Endothelial cell (in vitro differentiated cells): ENCODE data around the gene MINK1. TPM values are rescaled to one million over a fixed set of nuclear protein-coding genes. Genes with fewer than 3 reads are reported as not detected.
A peak's percentile ranks its signal among the peaks of the same experiment; 100 is the strongest.

Experiments
- DNase-seq: peaks from one replicate; pipeline ENCODE4 v3.0.0; 2021; ENCODE audit warnings: low spot score
- H3K27ac Mint-ChIP-seq: one replicate; pipeline ENCODE4 v1.8.0; 2021; ENCODE audit warnings: mixed read lengths, inconsistent platforms; ENCODE audit not compliant: unreplicated experiment
- H3K27me3 Mint-ChIP-seq: one replicate; pipeline ENCODE4 v1.8.0; 2021; ENCODE audit warnings: mild to moderate bottlenecking, moderate library complexity, mixed read lengths, inconsistent platforms; ENCODE audit not compliant: unreplicated experiment
- H3K36me3 Mint-ChIP-seq: one replicate; pipeline ENCODE4 v1.8.0; 2021; ENCODE audit warnings: mild to moderate bottlenecking, low read depth, mixed read lengths, inconsistent platforms; ENCODE audit not compliant: unreplicated experiment
- H3K4me1 Mint-ChIP-seq: one replicate; pipeline ENCODE4 v1.8.0; 2021; ENCODE audit warnings: mild to moderate bottlenecking, mixed read lengths, inconsistent platforms; ENCODE audit not compliant: unreplicated experiment
- H3K4me3 Mint-ChIP-seq: one replicate; pipeline ENCODE4 v1.8.0; 2021; ENCODE audit warnings: mild to moderate bottlenecking, mixed read lengths, inconsistent platforms; ENCODE audit not compliant: unreplicated experiment
- H3K9me3 Mint-ChIP-seq: one replicate; pipeline ENCODE4 v1.8.0; 2021; ENCODE audit warnings: mixed read lengths, inconsistent platforms; ENCODE audit not compliant: unreplicated experiment
- CTCF ChIP-seq: fragments of 200-600 bp; sonication (generic); IDR thresholded peaks from one replicate; pipeline ENCODE4 v1.5.0; 2021; ENCODE audit warnings: antibody characterized with exemption; ENCODE audit not compliant: unreplicated experiment
- long read RNA-seq: library from polyadenylated mRNA; unstranded; transcript quantifications from one replicate; pipeline ENCODE4 v2.0.0, GENCODE V29; 2020; ENCODE audit not compliant: unreplicated experiment
- total RNA-seq: library from RNA; stranded (reverse); fragmentation: NEBNext Ultra II Directional; extraction: Animal tissue kit (Norgen Biotek cat#: 25700); gene quantifications from one replicate; pipeline ENCODE4 v1.2.1, GENCODE V29; 2021; ENCODE audit not compliant: unreplicated experiment

The MINK1 gene
- total RNA-seq = 176 TPM
- long read RNA-seq, partial matches to known transcripts = 4 of 6 reads
- long read RNA-seq, other reads (novel, unspliced or antisense) = 1 of 6 reads

GRCh38 chr17:4833178-4833940 is at the start of gene MINK1:
MINK1 (plus strand) TSS chr17:4833340; CDS start chr17:4833584, 244 bp downstream.
- H3K4me1 Mint-ChIP-seq = peaks cover 31% of the 10 kb centered on the region
- no peaks in the 10 kb centered on the region for H3K9me3 Mint-ChIP-seq
- H3K36me3 Mint-ChIP-seq = peaks cover 16% of the 10 kb centered on the region
- DNase-seq = peak; percentile 89
- peak within 1 kb of the TSS; percentile 97 for H3K4me3 Mint-ChIP-seq
- H3K27ac Mint-ChIP-seq = peak within 1 kb of the TSS; percentile 97
- no peak for TF ChIP-seq CTCF
- no peaks in the 10 kb centered on the region for H3K27me3 Mint-ChIP-seq

- Mint-ChIP-seq H3K27me3 (peaks cover 6% of the 10 kb centered on the region), H3K4me3 (no peak overlapping the region), H3K9me3 (no peaks in the 10 kb centered on the region), H3K27ac (no peak overlapping the region), H3K4me1 (peaks cover 5% of the 10 kb centered on the region), H3K36me3 (peaks cover 3% of the 10 kb centered on the region)
- TF ChIP-seq CTCF = no peak
- DNase-seq = no peak
Measured at GRCh38 chr17:4785311-4786105, 47.6 kb upstream of the MINK1 start.

- DNase-seq = no peak
- Mint-ChIP-seq H3K9me3 (no peaks in the 10 kb centered on the region), H3K36me3 (peaks cover 3% of the 10 kb centered on the region), H3K27me3 (peaks cover 9% of the 10 kb centered on the region), H3K4me1 (peaks cover 8% of the 10 kb centered on the region), H3K27ac (no peak within 1 kb of the TSS), H3K4me3 (no peak within 1 kb of the TSS)
- TF ChIP-seq CTCF = no peak
Measured at GRCh38 chr17:4786106-4786511, 47.0 kb upstream of the MINK1 start, which contains the start of gene VMO1. VMO1 (minus strand) TSS chr17:4786364; CDS start chr17:4786352, 12 bp downstream.

GRCh38 chr17:4786516-4786915 is 46.6 kb upstream of the MINK1 start:
- H3K36me3 Mint-ChIP-seq = peaks cover 3% of the 10 kb centered on the region
- H3K4me1 Mint-ChIP-seq = peaks cover 8% of the 10 kb centered on the region
- DNase-seq = no peak
- no peak overlapping the region for H3K27ac Mint-ChIP-seq
- no peaks in the 10 kb centered on the region for H3K9me3 Mint-ChIP-seq
- peaks cover 11% of the 10 kb centered on the region for H3K27me3 Mint-ChIP-seq
- no peak overlapping the region for H3K4me3 Mint-ChIP-seq
- TF ChIP-seq CTCF = no peak
